Erythroblast (primary cell): Measurements from ENCODE around the gene COPG2.

Experiments
- GATA1 ChIP-seq: IDR thresholded peaks from 2 replicates; pipeline ENCODE4 v1.6.1; 2011; ENCODE audit warnings: low read depth, mild to moderate bottlenecking, control low read depth, low read length, moderate library complexity
- POLR2A ChIP-seq: IDR thresholded peaks from 2 replicates; pipeline ENCODE4 v1.6.1; 2011; ENCODE audit warnings: mild to moderate bottlenecking, low read length

DNA sequence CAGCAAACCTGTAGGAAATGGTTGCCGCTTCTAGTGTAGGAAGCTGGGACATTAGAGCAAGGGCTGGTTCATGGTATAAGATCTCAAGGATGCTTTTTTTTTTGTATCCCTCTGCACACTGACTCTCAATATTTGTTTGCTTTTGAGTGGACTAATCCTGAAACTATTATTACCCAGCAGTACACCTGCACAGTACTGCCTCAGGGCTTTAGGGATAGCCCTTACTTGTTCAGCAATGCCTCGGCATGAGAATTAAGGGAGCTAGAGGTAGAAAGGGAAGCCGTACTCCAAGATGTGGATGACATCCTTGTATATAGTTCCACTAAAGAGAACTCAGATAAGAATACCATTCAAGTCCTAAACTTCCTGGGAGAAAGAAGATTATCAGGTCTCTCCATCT, 70.5 kb downstream of the COPG2 start:
- TF ChIP-seq POLR2A (no peak), GATA1 (no peak)
